DOHH2 (cell line): ENCODE results near the gene CTSZ.

Experiments used
- H3F3A ChIP-seq: fragments of 200-600 bp; sonication (generic), shearing (Covaris generic); 2 replicates; pipeline ENCODE4 v1.6.0; 2016; ENCODE audit warnings: antibody characterized with exemption, mild to moderate bottlenecking; ENCODE audit not compliant: control insufficient read depth, insufficient read depth
- H3K27ac ChIP-seq: fragments of 200-600 bp; sonication (generic); 2 replicates; pipeline ENCODE4 v1.5.1; 2014; ENCODE audit warnings: low read depth, mild to moderate bottlenecking, low read length, moderate library complexity
- H3K27me3 ChIP-seq: fragments of 200-600 bp; sonication (generic); 2 replicates; pipeline ENCODE4 v1.6.1; 2014; ENCODE audit warnings: mild to moderate bottlenecking, low read length, mixed read lengths; ENCODE audit not compliant: control insufficient read depth
- H3K36me3 ChIP-seq: fragments of 200-600 bp; sonication (generic); 2 replicates; pipeline ENCODE4 v1.6.1; 2014; ENCODE audit warnings: mild to moderate bottlenecking, low read length, moderate library complexity, mixed read lengths; ENCODE audit not compliant: control insufficient read depth
- H3K4me1 ChIP-seq: fragments of 200-600 bp; sonication (generic); 2 replicates; pipeline ENCODE4 v1.6.1; 2014; ENCODE audit warnings: mild to moderate bottlenecking, low read length, mixed read lengths; ENCODE audit not compliant: control insufficient read depth
- H3K4me2 ChIP-seq: fragments of 200-600 bp; sonication (generic); 2 replicates; pipeline ENCODE4 v1.6.0; 2014; ENCODE audit warnings: mild to moderate bottlenecking, low read length, moderate library complexity
- H3K4me3 ChIP-seq: fragments of 200-600 bp; sonication (generic); 2 replicates; pipeline ENCODE4 v1.5.1; 2014; ENCODE audit warnings: mild to moderate bottlenecking, low read length, mixed read lengths
- H3K79me2 ChIP-seq: fragments of 200-600 bp; sonication (generic); 2 replicates; pipeline ENCODE4 v1.6.1; 2014; ENCODE audit warnings: mild to moderate bottlenecking, low read length, mixed read lengths; ENCODE audit not compliant: control insufficient read depth
- H3K9me2 ChIP-seq: fragments of 200-600 bp; sonication (generic); replicated peaks from 2 replicates; pipeline ENCODE4 v1.6.1; 2014; ENCODE audit warnings: mild to moderate bottlenecking, low read length, mixed read lengths; ENCODE audit not compliant: control insufficient read depth
- H3K9me3 ChIP-seq: fragments of 200-600 bp; sonication (generic); 2 replicates; pipeline ENCODE4 v1.6.1; 2014; ENCODE audit warnings: antibody characterized with exemption, low read length, mixed read lengths; ENCODE audit not compliant: control insufficient read depth, insufficient read depth
- H4K20me1 ChIP-seq: fragments of 200-600 bp; sonication (generic); 2 replicates; pipeline ENCODE4 v1.6.0; 2014; ENCODE audit warnings: low read depth, mild to moderate bottlenecking, antibody characterized with exemption, low read length, moderate library complexity; ENCODE audit not compliant: control insufficient read depth, insufficient read depth
- CTCF ChIP-seq: fragments of 200-600 bp; sonication (generic); IDR thresholded peaks from one replicate; pipeline ENCODE4 v1.5.1; 2014; ENCODE audit warnings: antibody characterized with exemption, mild to moderate bottlenecking, low read depth, low read length; ENCODE audit not compliant: poor library complexity, severe bottlenecking
- EZH2phosphoT487 ChIP-seq: fragments of 200-600 bp; sonication (generic); IDR thresholded peaks from 2 replicates; pipeline ENCODE4 v1.6.1; 2017; ENCODE audit warnings: borderline replicate concordance, mild to moderate bottlenecking, antibody characterized with exemption, low read length, moderate library complexity, mixed read lengths

CTSZ gene

GRCh38 chr20:59033616-59034165 lies 26.6 kb upstream of the CTSZ start:
- Histone ChIP-seq H3K27me3 (no peaks in the 10 kb centered on the region), H3K4me2 (peak overlapping the region; percentile 92), H3K27ac (no peak overlapping the region), H3K79me2 (peaks cover 66% of the 10 kb centered on the region), H4K20me1 (peaks cover 23% of the 10 kb centered on the region), H3K36me3 (peaks cover 89% of the 10 kb centered on the region), H3K4me1 (peaks cover 47% of the 10 kb centered on the region), H3K9me2 (no peaks in the 10 kb centered on the region), H3K9me3 (no peaks in the 10 kb centered on the region), H3K4me3 (no peak overlapping the region), H3F3A (peaks cover 43% of the 10 kb centered on the region)
- TF ChIP-seq CTCF (no peak), EZH2phosphoT487 (no peak)

GRCh38 chr20:59033093-59033492 lies 26.0 kb upstream of the CTSZ start:
- no peak for TF ChIP-seq EZH2phosphoT487
- TF ChIP-seq CTCF: no peak
- peak overlapping the region; percentile 71 for H3K27ac ChIP-seq
- H3K4me2 ChIP-seq: peak overlapping the region; percentile 92
- H3F3A ChIP-seq: peaks cover 41% of the 10 kb centered on the region
- H3K27me3 ChIP-seq: no peaks in the 10 kb centered on the region
- H3K4me1 ChIP-seq: peaks cover 50% of the 10 kb centered on the region
- H3K79me2 ChIP-seq: peaks cover 66% of the 10 kb centered on the region
- peaks cover 89% of the 10 kb centered on the region for H3K36me3 ChIP-seq
- H3K9me2 ChIP-seq: no peaks in the 10 kb centered on the region
- H3K4me3 ChIP-seq: peak overlapping the region; percentile 77
- no peaks in the 10 kb centered on the region for H3K9me3 ChIP-seq
- H4K20me1 ChIP-seq: peaks cover 23% of the 10 kb centered on the region

- Histone ChIP-seq H3K4me1 (peaks cover 50% of the 10 kb centered on the region), H3K9me3 (no peaks in the 10 kb centered on the region), H3K27ac (peak overlapping the region; percentile 71), H4K20me1 (peaks cover 23% of the 10 kb centered on the region), H3F3A (peaks cover 41% of the 10 kb centered on the region), H3K4me2 (peak overlapping the region; percentile 92), H3K36me3 (peaks cover 89% of the 10 kb centered on the region), H3K27me3 (no peaks in the 10 kb centered on the region), H3K4me3 (peak overlapping the region; percentile 77), H3K9me2 (no peaks in the 10 kb centered on the region), H3K79me2 (peaks cover 66% of the 10 kb centered on the region)
- TF ChIP-seq EZH2phosphoT487: no peak
Observed at GRCh38 chr20:59032713-59033059, 25.6 kb upstream of the CTSZ start.

- Histone ChIP-seq H3K4me3 (peak within 1 kb of the TSS; percentile 89), H3K79me2 (peaks cover 66% of the 10 kb centered on the region), H3K27ac (peak within 1 kb of the TSS; percentile 71), H3K27me3 (no peaks in the 10 kb centered on the region), H3K9me2 (no peaks in the 10 kb centered on the region), H3K9me3 (no peaks in the 10 kb centered on the region), H3K4me1 (peaks cover 50% of the 10 kb centered on the region), H3K4me2 (peak within 1 kb of the TSS; percentile 97), H3K36me3 (peaks cover 89% of the 10 kb centered on the region), H4K20me1 (peaks cover 23% of the 10 kb centered on the region), H3F3A (peaks cover 41% of the 10 kb centered on the region)
- TF ChIP-seq EZH2phosphoT487 (no peak), CTCF (no peak)
Observed at GRCh38 chr20:59032023-59032712, 25.1 kb upstream of the CTSZ start, which contains the start of gene ATP5F1E. Gene ATP5F1E (minus strand): TSS chr20:59032335. CDS start chr20:59032251, 84 bp downstream.
